AG04449 (cell line): Measurements from ENCODE around the gene PRLR.

Experiments used
- CTCF ChIA-PET: fragments of 350-600 bp; formaldehyde crosslinking; extraction: SDS; loops from one replicate; lab custom pipeline; 2021; ENCODE audit warnings: antibody characterized with exemption; lab: Yijun Ruan, JAX
- POLR2A ChIA-PET: fragments of 400-600, 350-600 bp; formaldehyde crosslinking; extraction: SDS; loops from one replicate; lab custom pipeline; 2020; ENCODE audit warnings: antibody characterized with exemption, inconsistent platforms; lab: Yijun Ruan, JAX
- DNase-seq: peaks from one replicate; pipeline ENCODE4 v3.0.0-alpha.2; 2010; ENCODE audit warnings: low read depth, low spot score
- H3K4me3 ChIP-seq: 2 replicates; pipeline ENCODE4 v1.5.1; 2011; ENCODE audit warnings: low read depth, mild to moderate bottlenecking, control low read depth, low read length
- CTCF ChIP-seq: IDR thresholded peaks from one replicate; pipeline ENCODE4 v1.5.1; 2011; ENCODE audit warnings: mild to moderate bottlenecking, moderate library complexity, low read length, control low read depth, inconsistent platforms; ENCODE audit not compliant: insufficient read depth; ENCODE audit errors: missing control alignments

PRLR gene

GRCh38 chr5:35023391-35024178 is 206.7 kb downstream of the PRLR start:
- ChIA-PET CTCF (interaction anchor here (1.1 to 1.8 kb wide), 3 partner anchors 11 to 22 kb away, joined by 3 to 5 read pairs (median 4); no protein-coding TSS in a partner anchor), POLR2A (no interaction called here)
- H3K4me3 ChIP-seq, result no peak overlapping the region
- DNase-seq, result no peak
- no peak for TF ChIP-seq CTCF

DNA sequence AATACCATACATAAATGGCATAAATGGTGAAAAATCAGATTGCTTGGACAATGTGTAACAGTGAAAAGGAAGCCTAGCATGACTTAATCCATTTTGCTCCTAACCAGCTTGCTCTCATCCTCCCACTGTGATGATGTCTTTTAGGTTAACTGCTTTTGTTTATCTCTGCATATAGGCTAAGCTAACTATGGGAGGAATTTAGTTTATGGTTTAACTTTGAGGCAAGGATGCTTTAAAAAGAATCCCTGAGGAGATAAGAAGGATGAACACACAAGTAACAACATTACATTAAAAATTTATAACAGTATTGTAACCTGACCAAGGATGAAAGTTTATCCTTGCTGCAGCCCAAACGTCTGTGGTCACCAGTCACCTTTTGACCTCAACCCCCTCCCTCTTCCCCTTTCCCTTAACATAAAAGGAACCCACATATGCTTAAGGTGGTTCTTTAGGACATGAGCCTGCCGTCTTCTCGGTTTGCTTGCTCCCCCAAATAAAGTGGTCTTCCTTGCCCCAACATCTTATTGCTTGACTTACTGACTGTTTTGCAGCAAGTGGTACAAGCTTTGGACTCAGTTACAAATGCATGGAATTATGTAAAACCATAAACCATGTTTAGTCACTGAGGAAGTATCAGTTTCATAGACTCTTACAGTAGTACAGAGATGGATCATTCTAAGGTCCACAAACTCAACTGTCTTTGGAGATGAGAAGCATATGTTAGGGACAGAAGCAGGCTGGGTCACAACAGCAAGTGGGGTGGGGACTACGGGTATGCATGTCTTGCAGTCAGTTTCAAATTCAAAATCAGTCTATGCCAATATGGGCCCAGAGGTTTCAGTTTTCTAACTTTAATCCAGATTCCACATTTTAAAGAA is 213.9 kb downstream of the PRLR start:
- no peak for DNase-seq
- CTCF ChIA-PET, result interaction anchor here (1.3 to 1.5 kb wide), 2 partner anchors 14 kb away, joined by 5 to 11 read pairs; no protein-coding TSS in a partner anchor
- no peak for TF ChIP-seq CTCF
- H3K4me3 ChIP-seq, result no peak overlapping the region
- POLR2A ChIA-PET, result no interaction called here

- no peak for TF ChIP-seq CTCF
- no peak for DNase-seq
- H3K4me3 ChIP-seq, result no peak overlapping the region
- POLR2A ChIA-PET, result no interaction called here
- CTCF ChIA-PET, result interaction anchor here (1.3 to 1.5 kb wide), 2 partner anchors 12 to 16 kb away, joined by 5 to 11 read pairs; no protein-coding TSS in a partner anchor
Observed at GRCh38 chr5:35015063-35015462, 215.2 kb downstream of the PRLR start.

GRCh38 chr5:35012796-35013195 is 217.5 kb downstream of the PRLR start:
- ChIA-PET CTCF (interaction anchor here (2.1 kb wide), 1 partner anchor 9 kb away, joined by 12 read pairs; no protein-coding TSS in a partner anchor), POLR2A (no interaction called here)
- H3K4me3 ChIP-seq, result no peak overlapping the region
- no peak for DNase-seq
- no peak for TF ChIP-seq CTCF

- no peak for TF ChIP-seq CTCF
- ChIA-PET POLR2A (no interaction called here), CTCF (interaction anchor here (2.1 kb wide), 1 partner anchor 9 kb away, joined by 12 read pairs; no protein-coding TSS in a partner anchor)
- DNase-seq, result no peak
- H3K4me3 ChIP-seq, result no peak overlapping the region
Observed at GRCh38 chr5:35012365-35012764, 217.9 kb downstream of the PRLR start.
